RWPE2 (cell line): ENCODE data around the gene C2CD5.
A peak's percentile ranks its signal among the peaks of the same experiment; 100 is the strongest.
"Not testable (repeated sequence)": the region's sequence is repeated elsewhere in the genome, so short reads cannot be mapped to it uniquely, and the experiment has no call there.

Experiments
- ATAC-seq: fragments of 200-7000 bp; cut with Tn5 transposase; 3 replicates; pipeline ENCODE4 v1.9.1; 2021; ENCODE audit warnings: low read depth
- DNase-seq: peaks from one replicate; pipeline ENCODE4 v3.0.0-alpha.2; 2020; ENCODE audit warnings: low spot score
- H3K27ac ChIP-seq: fragments of 450-650 bp; 2 replicates; pipeline ENCODE4 v1.5.1; 2017; ENCODE audit warnings: mild to moderate bottlenecking; ENCODE audit not compliant: poor library complexity, severe bottlenecking
- H3K27me3 ChIP-seq: fragments of 250-450 bp; sonication (Bioruptor Pico); 2 replicates; pipeline ENCODE4 v1.5.1; 2021; ENCODE audit warnings: mild to moderate bottlenecking, moderate library complexity; ENCODE audit not compliant: insufficient read depth, poor library complexity, severe bottlenecking
- H3K36me3 ChIP-seq: fragments of 250-450 bp; sonication (Bioruptor Pico); 2 replicates; pipeline ENCODE4 v1.5.1; 2020; ENCODE audit warnings: low read depth, mild to moderate bottlenecking, moderate library complexity
- H3K4me1 ChIP-seq: fragments of 250-450 bp; sonication (Bioruptor Pico); 2 replicates; pipeline ENCODE4 v1.5.1; 2021; ENCODE audit warnings: mild to moderate bottlenecking, moderate library complexity; ENCODE audit not compliant: insufficient read depth, poor library complexity, severe bottlenecking
- H3K4me3 ChIP-seq: fragments of 250-450 bp; sonication (Bioruptor Pico); 2 replicates; pipeline ENCODE4 v1.5.1; 2021; ENCODE audit warnings: mild to moderate bottlenecking, moderate library complexity; ENCODE audit not compliant: severe bottlenecking
- H3K9me3 ChIP-seq: fragments of 250-450 bp; sonication (Bioruptor Pico); 2 replicates; pipeline ENCODE4 v1.5.1; 2021; ENCODE audit warnings: mild to moderate bottlenecking, moderate library complexity; ENCODE audit not compliant: severe bottlenecking
- CTCF ChIP-seq: fragments of 450-650 bp; IDR thresholded peaks from one replicate; pipeline ENCODE4 v1.5.1; 2017; ENCODE audit warnings: mild to moderate bottlenecking, moderate library complexity; ENCODE audit not compliant: poor library complexity, severe bottlenecking

The C2CD5 gene

GRCh38 chr12:22447223-22447622 is 97.1 kb downstream of the C2CD5 start:
- ATAC-seq (no peak), DNase-seq (no peak)
- Histone ChIP-seq H3K36me3 (no peaks in the 10 kb centered on the region), H3K4me3 (no peak overlapping the region), H3K27ac (no peak overlapping the region), H3K4me1 (no peaks in the 10 kb centered on the region), H3K27me3 (no peaks in the 10 kb centered on the region), H3K9me3 (no peaks in the 10 kb centered on the region)
- TF ChIP-seq CTCF = no peak

- H3K36me3 ChIP-seq, H3K4me1 ChIP-seq, H3K9me3 ChIP-seq, DNase-seq, H3K27me3 ChIP-seq, ATAC-seq, H3K27ac ChIP-seq, H3K4me3 ChIP-seq: not testable (repeated sequence)
Observed at GRCh38 chr12:22444317-22444665, 100.1 kb downstream of the C2CD5 start.

GRCh38 chr12:22443379-22444316 is 100.7 kb downstream of the C2CD5 start:
- no peak for DNase-seq
- Histone ChIP-seq H3K9me3 (no peaks in the 10 kb centered on the region), H3K36me3 (no peaks in the 10 kb centered on the region), H3K4me3 (no peak overlapping the region), H3K4me1 (no peaks in the 10 kb centered on the region), H3K27me3 (no peaks in the 10 kb centered on the region), H3K27ac (no peak overlapping the region)
- ATAC-seq = peak; percentile 96
- peak; percentile 59 for TF ChIP-seq CTCF

GRCh38 chr12:22437031-22437806 is 107.1 kb downstream of the C2CD5 start:
- peak; percentile 73 for ATAC-seq
- Histone ChIP-seq H3K27me3 (no peaks in the 10 kb centered on the region), H3K4me3 (no peak overlapping the region), H3K9me3 (no peaks in the 10 kb centered on the region), H3K27ac (peak overlapping the region; percentile 51), H3K4me1 (no peaks in the 10 kb centered on the region), H3K36me3 (no peaks in the 10 kb centered on the region)
- peak; percentile 34 for DNase-seq
- TF ChIP-seq CTCF = no peak

- no peak overlapping the region for H3K27ac ChIP-seq
- H3K4me1 ChIP-seq = no peaks in the 10 kb centered on the region
- H3K4me3 ChIP-seq = no peak overlapping the region
- no peaks in the 10 kb centered on the region for H3K36me3 ChIP-seq
- no peaks in the 10 kb centered on the region for H3K27me3 ChIP-seq
- ATAC-seq (no peak), DNase-seq (no peak)
- no peak for TF ChIP-seq CTCF
- H3K9me3 ChIP-seq = no peaks in the 10 kb centered on the region
Observed at GRCh38 chr12:22435583-22435982, 108.8 kb downstream of the C2CD5 start.
